ENCODE results near the gene LPIN1. TPM values are rescaled to one million over a fixed set of nuclear protein-coding genes. Genes with fewer than 3 reads are reported as not detected.

The LPIN1 gene
- total and polyA plus RNA-seq, 2 of the 8 experiments (the other 6 are each of a cell fraction or from before 2014, with no cell fraction given) = 4.3 to 9.8 TPM

DNA sequence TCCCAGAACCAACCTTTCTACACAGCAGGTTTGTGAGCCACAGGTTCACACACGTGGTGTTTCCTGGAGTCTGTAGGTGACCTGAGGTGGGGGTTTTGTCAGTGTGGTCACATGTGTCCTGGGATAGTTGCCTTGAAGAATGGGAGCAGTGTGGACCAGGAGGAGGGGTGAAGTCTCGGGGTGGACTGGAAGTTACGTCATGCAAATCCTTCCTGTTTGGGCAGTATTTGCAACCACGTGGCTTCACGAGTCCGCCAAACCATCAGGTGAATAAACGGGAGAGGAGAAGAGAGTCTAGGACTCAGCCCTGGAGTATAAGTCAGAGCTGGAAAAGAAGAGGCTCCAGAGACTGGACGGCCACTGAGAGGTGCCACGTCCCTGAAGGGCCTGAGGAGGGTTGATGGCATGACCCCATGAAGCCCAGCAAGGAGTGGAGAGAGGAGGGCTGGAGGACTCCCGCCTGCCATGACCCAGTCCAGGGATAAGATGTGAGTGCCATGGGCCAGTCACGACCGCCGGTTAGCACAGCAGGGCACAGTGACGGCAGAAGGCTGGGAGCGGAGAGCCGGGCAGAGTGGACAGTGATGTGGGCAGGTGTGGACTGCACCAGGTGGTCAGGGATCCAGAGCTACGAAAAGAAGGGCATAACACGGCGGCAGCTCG is 16.5 kb downstream of the LPIN1 start (continued):
- TF ChIP-seq, protein P1, sequence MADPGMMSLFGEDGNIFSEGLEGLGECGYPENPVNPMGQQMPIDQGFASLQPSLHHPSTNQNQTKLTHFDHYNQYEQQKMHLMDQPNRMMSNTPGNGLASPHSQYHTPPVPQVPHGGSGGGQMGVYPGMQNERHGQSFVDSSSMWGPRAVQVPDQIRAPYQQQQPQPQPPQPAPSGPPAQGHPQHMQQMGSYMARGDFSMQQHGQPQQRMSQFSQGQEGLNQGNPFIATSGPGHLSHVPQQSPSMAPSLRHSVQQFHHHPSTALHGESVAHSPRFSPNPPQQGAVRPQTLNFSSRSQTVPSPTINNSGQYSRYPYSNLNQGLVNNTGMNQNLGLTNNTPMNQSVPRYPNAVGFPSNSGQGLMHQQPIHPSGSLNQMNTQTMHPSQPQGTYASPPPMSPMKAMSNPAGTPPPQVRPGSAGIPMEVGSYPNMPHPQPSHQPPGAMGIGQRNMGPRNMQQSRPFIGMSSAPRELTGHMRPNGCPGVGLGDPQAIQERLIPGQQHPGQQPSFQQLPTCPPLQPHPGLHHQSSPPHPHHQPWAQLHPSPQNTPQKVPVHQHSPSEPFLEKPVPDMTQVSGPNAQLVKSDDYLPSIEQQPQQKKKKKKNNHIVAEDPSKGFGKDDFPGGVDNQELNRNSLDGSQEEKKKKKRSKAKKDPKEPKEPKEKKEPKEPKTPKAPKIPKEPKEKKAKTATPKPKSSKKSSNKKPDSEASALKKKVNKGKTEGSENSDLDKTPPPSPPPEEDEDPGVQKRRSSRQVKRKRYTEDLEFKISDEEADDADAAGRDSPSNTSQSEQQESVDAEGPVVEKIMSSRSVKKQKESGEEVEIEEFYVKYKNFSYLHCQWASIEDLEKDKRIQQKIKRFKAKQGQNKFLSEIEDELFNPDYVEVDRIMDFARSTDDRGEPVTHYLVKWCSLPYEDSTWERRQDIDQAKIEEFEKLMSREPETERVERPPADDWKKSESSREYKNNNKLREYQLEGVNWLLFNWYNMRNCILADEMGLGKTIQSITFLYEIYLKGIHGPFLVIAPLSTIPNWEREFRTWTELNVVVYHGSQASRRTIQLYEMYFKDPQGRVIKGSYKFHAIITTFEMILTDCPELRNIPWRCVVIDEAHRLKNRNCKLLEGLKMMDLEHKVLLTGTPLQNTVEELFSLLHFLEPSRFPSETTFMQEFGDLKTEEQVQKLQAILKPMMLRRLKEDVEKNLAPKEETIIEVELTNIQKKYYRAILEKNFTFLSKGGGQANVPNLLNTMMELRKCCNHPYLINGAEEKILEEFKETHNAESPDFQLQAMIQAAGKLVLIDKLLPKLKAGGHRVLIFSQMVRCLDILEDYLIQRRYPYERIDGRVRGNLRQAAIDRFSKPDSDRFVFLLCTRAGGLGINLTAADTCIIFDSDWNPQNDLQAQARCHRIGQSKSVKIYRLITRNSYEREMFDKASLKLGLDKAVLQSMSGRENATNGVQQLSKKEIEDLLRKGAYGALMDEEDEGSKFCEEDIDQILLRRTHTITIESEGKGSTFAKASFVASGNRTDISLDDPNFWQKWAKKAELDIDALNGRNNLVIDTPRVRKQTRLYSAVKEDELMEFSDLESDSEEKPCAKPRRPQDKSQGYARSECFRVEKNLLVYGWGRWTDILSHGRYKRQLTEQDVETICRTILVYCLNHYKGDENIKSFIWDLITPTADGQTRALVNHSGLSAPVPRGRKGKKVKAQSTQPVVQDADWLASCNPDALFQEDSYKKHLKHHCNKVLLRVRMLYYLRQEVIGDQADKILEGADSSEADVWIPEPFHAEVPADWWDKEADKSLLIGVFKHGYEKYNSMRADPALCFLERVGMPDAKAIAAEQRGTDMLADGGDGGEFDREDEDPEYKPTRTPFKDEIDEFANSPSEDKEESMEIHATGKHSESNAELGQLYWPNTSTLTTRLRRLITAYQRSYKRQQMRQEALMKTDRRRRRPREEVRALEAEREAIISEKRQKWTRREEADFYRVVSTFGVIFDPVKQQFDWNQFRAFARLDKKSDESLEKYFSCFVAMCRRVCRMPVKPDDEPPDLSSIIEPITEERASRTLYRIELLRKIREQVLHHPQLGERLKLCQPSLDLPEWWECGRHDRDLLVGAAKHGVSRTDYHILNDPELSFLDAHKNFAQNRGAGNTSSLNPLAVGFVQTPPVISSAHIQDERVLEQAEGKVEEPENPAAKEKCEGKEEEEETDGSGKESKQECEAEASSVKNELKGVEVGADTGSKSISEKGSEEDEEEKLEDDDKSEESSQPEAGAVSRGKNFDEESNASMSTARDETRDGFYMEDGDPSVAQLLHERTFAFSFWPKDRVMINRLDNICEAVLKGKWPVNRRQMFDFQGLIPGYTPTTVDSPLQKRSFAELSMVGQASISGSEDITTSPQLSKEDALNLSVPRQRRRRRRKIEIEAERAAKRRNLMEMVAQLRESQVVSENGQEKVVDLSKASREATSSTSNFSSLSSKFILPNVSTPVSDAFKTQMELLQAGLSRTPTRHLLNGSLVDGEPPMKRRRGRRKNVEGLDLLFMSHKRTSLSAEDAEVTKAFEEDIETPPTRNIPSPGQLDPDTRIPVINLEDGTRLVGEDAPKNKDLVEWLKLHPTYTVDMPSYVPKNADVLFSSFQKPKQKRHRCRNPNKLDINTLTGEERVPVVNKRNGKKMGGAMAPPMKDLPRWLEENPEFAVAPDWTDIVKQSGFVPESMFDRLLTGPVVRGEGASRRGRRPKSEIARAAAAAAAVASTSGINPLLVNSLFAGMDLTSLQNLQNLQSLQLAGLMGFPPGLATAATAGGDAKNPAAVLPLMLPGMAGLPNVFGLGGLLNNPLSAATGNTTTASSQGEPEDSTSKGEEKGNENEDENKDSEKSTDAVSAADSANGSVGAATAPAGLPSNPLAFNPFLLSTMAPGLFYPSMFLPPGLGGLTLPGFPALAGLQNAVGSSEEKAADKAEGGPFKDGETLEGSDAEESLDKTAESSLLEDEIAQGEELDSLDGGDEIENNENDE (IDR thresholded peaks at IDR 0.05; ENCODE audit: insufficient replicate concordance, low read length) = no peak
- TF ChIP-seq, protein P2, sequence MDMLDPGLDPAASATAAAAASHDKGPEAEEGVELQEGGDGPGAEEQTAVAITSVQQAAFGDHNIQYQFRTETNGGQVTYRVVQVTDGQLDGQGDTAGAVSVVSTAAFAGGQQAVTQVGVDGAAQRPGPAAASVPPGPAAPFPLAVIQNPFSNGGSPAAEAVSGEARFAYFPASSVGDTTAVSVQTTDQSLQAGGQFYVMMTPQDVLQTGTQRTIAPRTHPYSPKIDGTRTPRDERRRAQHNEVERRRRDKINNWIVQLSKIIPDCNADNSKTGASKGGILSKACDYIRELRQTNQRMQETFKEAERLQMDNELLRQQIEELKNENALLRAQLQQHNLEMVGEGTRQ (IDR thresholded peaks at IDR 0.05; ENCODE audit: low read length) = no peak
- TF ChIP-seq EGR1 (IDR thresholded peaks at IDR 0.05; ENCODE audit: borderline replicate concordance, low read depth, low read length) (no peak), SP1 (IDR thresholded peaks at IDR 0.05; ENCODE audit: low read depth, low read length) (no peak), KDM4A (IDR thresholded peaks at IDR 0.05; ENCODE audit: low read depth, low read length, severe bottlenecking) (no peak), KDM1A (IDR thresholded peaks at IDR 0.05; ENCODE audit: borderline replicate concordance, low read length) (no peak), EP300 (IDR thresholded peaks at IDR 0.05; ENCODE audit: borderline replicate concordance in 1 of 2, low read depth in 2 of 2, low read length in 2 of 2) (no peak)

All from H1 (cell line).